HuH-7 (cell line): Measurements from ENCODE around the gene NEK9.
"Not testable (repeated sequence)": the region's sequence is repeated elsewhere in the genome, so short reads cannot be mapped to it uniquely, and the experiment has no call there.

Experiments used
- DNase-seq: peaks from one replicate; pipeline ENCODE4 v3.0.0; 2011; ENCODE audit warnings: low spot score

NEK9 gene

DNA sequence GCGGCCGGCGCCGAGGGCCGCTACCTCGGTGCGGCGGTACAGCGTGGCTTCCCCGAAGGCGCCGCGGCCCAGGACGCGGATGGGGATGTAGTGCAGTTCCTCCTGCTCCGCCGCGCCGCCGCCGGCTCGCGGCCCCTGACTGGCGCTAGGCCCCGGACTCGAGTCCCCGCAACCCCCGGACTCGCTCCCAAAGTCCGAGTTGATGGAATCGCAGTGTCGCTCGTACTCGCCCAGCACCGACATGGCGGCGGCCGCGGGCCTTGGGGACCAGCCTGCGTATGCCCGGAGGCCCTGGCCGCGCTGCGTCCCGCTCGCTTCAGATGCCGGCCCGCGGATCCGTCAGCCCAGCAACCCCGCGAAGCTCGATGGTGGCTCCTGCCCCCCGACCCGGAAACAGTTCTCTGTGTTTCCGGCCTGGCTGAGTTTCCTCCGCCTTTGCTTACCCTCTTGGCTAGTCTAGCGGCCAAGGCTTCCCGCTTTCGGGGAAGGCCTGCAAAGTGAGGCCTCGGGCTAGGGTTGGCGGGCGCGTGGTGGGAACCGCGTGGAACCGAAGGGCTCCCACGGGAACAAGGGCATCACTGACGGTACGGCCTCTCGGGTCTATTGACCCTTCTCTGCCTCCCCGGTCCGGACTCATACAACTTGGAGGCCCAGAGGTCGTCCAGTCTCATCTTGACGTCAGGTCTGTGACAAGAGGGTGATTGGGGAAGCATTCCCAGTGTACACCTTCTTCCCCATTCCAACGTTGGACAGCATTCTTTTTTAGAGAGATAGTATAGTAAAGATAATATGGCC lies at the start of gene NEK9:
NEK9 (minus strand) TSS at position 370 of the 795 bp plus-strand sequence; CDS start at position 243, 127 bp downstream.
- peak; percentile 87 for DNase-seq

DNA sequence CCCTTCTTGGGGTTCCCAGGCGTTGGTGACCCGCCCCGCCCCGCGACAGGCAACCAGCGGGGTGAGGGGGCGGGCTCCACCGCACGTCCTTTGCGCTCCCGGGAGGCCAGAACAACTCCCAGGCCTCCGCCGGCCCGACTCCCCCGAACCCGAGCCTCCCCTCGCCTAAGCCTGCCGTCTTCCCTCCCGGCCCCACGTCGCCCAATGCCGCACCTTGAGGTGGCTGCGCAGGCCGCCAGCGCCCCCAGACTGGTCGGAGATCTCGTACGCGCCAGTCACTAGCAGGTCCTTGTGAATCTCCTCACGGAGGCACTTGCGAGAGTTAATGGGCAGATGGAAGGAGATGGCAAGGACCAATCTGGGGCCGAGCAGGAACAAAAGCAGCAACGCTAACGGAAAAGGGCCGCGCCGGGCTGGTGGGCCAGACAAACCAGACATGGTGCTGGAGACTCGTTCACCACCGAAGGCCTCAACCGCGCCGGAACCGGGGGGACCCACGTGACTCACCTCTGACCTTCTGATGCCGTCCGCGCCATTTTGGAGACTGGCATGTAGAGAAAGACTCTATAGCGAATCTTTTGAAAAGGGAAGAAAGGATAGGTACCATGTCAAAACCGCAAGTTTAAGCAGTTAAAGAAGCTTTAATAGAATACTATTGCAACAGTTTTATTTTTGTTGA lies 49.4 kb upstream of the NEK9 start, which contains the start of gene TMED10:
TMED10 (minus strand) TSS at position 471 of the 679 bp plus-strand sequence; CDS start at position 438, 33 bp downstream.
- DNase-seq, result peak; percentile 74

DNA sequence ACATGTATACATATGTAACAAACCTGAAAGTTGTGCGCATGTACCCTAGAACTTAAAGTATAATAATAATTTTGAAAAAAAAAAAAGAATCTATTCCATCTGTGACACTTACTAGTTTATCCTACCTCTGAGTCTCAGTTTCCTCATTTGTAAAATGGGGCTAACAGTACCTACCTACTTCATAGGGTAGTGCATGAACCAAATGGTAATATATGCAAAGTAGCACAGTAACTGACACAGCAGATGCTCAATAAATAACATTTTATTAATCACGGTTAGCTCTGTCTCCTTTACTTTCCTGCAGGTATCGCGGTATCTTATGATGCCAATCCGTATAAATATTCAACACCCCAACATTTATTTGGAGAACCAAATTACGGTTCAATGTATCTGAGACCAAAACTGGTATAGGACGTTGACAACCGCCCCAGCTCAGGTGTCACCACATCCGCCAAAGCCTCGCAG lies 48.9 kb upstream of the NEK9 start:
- DNase-seq, result no peak

DNA sequence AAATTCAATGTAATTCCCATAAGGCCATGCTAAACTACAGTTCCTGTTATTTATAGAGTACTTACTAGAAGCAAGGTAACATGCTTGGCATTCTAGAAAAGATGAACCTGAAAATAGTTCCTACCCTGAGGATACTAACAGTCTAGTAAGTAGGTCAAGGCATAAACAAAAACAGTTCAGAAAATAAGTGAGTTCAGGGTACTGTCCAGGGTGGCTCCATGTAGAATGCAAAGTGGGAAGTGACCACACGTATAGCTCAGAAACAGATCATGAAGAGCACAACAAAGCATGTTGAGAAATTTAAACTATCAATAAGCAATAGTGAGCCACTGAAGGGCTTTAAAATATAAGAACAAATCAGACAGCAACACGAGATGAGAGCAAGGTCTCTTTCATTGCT lies 47.2 kb upstream of the NEK9 start:
- no peak for DNase-seq

DNA sequence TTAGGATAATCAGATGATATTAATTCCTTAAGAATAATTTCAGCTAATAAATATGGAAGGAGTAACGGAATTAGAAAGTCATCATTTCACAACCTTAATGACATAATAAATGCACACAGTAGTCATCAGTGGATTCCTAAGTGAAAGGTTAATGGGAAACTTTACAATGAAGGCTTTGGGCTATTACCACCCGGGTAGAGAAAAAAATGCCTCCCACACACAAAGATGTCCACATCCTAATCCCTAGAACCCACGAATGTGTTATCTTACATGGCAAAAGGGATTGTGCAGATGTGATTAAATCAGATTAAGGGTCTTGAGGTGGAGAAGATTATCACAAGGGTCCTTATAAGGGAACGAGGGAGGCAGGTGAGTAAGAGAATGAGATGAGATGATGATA lies 43.9 kb upstream of the NEK9 start:
- DNase-seq, result no peak

DNA sequence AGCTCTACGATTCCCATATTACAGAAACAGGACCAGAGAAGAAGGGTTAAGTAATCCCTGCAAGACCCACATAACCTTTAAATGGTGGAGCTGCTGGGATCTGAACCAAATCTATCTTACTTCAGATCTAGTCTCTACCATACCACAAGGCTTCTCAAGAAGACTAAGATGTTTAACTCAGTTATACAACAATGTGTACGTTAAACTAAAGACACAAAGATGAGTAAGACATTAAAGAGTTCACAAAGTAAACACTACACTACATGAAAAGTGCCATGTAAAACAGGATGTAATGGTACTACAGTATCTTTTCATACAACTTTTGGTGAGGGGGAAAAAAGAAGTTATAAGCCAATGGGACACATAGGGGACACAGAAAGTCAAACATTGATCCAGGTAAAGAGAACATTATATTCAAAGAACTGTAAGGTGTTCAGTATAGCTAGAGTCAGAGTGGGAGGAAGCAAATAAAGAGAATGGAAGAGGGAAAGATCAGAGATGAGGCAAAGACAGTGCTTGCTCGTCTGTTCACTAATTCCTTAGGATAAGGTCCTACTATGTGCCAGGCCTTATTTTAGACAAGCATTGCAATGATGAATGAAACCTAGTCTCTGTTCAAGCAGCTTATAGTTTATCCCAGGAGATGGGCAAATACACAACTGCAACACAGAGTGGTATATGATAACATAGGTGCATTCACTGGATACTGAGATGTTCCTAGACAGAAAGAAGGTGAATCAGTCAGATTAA lies 41.9 kb upstream of the NEK9 start:
- DNase-seq, result no peak

DNA sequence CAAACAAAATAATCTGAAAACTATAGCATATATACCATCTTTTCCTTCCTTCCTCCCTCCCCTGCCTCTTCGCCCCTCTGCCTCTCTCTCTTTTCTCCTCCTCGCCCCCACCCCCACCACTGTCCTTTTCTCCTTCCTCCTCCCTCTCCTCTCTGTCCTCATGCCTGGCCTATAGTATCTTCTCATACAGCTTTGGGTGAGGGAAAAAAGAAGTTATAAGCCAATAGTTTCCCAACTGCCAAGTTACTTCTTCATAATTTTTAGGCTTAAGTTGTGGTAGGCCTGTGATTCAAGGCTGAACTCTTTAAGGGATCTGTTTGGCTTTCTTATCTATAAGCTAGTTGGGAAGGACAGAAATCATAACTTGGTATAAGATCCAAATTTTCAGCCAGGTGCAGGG lies 40.5 kb upstream of the NEK9 start:
- DNase-seq, result no peak

DNA sequence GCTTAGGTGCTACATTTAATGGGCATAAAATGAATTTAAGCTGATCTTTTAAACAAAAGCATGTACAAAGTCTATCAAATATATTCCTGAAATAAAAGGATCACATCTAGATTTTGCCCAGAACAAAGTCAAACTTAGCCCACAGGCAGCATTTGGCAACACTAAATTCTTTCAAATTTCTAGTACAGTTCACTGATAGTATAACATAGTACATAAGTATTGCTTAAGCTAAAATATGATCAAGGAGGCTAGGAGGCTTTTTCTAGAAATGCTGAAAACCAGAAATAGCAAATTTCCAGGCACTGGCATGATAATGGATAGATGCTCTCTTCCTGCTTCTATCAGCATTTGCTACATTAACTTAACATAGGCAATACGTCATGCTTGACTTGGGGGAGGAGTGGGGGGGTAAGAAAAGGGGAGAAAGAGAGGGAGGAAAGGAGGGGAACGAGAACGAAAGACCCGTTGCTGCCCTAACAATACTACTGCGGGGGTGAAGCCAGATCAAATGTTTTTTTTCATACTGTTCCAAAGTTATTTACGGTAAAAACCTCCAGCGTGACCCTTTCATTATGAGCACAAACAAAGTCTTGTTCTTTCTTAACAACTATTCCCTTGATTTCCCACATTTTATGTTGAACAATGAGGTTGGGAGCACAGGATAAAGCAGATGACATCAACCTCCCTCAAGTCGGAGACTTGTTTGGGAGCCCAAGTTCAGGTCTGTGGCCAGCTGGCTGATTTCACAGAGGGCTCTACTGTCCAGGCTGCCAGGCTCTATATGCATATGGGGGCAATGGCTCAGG lies 38.9 kb upstream of the NEK9 start:
- no peak for DNase-seq

DNA sequence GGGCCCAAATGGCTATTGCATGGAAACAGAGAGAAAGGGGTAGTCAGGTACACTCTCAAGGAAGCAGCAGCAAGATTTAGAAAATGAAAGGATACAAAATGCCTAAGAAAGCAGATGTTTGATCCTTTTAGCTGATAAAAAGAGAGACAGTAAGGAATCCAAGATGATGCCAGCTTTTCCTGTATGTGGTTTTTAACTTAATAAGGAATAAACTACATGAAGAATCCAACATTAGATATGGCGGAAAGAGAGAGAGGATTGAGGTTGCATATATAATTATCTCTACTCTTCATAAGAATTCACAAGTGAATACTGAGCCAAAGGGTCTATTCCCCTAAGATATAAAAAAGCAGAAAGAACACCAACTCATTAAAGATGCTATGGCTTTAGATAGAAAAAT lies 38.0 kb upstream of the NEK9 start:
- DNase-seq, result no peak

DNA sequence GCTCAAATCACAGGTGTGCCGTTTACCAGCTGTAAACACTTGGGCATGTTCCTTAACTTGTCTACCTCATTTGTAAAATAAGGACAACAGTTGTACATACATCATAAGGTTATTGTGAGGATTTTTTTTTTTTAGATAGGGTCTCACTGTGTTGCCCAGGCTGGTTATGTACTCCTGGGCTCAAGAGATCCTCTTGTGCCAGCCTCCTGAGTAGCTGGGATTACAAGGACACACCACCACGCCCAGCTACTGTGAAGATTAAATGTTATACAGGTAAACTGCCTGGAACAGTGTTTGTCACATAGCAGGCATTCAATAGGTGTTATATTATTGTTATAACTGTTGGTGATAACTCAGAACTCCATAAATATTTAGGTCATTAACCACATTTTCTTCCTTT lies 36.8 kb upstream of the NEK9 start:
- DNase-seq, result no peak

DNA sequence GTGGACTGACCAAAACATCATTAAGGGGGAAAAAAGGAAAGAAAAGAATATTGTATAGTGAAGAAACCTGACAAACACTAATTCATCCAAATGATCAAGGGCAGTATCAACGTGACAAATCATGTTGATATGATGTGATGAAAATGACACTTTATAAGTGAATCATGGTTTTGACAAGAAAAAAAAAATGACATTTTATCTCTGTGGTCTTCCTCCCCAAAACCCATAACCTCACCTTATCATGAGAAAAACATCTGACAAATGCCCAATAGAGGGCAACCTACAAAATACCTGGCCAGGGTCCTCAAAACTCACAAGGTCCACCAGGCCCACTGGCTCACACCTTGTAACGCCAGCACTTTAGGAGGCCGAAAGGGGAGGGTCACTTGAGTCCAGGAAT lies 35.8 kb upstream of the NEK9 start:
- no peak for DNase-seq

DNA sequence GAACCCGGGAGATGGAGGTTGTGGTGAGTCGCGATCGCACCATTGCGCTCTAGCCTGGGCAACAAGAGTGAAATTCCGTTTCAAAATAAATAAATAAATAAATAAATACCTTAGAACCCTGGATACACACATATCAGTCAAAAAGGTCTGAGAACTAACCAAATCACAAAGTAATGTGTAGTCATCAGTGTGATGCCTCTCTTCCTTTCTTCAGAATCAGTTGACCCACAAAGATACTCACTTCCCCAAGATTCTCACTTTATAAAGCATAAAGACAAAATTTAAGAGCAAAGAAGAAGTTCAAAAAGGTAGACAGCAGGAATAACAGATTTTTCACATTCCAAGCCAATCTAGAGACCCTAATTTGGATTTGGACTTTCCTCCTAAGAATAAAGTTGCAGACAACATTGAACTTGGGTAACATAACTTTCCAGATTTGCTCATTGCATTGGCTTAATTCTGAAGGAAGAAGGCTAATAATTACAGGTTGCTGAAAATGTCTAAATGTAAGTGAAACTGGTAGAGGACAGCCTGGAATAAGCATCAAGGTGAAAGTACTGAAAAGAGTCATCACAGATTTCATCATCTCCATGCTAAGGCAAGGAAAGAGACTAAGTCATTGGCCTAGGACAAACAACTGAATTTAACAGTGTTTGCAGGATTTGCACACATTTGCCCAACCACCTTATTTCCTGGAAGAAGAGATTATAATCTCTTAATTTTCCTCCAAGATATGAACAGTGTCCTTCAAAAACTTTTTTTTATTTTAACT lies 32.2 kb upstream of the NEK9 start:
- no peak for DNase-seq

DNA sequence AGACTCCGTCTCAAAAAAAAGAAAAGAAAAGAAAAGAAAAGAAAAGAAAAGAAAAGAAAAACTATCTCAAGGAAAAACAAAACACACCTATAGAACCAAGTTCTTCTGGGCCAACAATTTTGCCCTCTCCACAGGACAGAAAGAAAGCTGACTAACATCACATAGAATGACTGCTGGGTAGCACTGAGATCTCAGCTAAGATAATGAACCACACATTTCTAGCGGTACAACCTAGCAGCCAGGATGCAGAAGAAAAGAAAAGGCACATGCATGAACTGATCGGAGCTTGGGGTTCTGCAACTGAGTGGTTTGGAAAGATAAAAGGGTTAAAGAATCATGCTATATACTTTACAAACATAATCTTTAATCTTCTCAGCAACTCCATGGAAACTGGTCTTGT lies 30.1 kb upstream of the NEK9 start:
- no peak for DNase-seq

DNA sequence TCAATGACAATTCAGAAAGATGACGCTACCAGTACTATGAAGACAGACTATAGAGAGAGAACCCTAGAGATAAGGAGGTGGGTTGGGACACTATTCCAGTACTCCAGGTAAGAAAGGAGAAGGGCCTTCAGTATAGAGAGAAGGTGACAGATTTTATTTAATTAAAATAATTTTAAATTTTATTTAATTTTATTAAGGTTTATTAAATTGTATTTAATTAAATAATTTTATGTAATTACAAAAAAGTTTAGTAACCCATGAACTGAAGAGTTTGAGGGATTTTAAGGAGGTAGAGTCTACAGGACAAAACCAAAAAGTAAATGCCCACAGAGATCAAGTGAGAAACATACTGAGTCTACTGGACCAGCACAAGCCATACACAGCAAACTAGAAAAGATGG lies 29.3 kb upstream of the NEK9 start:
- no peak for DNase-seq

DNA sequence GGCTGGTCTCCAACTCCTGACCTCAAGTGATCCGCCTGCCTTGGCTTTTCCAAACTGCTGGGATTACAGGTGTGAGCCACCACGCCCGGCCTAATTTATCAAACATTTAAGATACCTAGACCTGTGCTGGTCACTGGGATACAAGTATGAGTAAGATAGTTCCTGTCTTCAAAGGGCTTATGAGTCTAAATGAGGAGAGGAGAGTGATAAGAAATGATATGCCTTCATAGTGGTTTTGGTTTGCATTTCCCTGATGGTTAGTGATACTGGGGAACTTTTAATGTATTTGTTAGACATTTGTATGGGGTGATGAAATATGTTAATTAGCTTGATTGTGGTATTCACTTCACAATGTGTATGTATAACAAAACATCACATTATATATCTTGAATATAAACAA lies 28.3 kb upstream of the NEK9 start:
- DNase-seq, result no peak

DNA sequence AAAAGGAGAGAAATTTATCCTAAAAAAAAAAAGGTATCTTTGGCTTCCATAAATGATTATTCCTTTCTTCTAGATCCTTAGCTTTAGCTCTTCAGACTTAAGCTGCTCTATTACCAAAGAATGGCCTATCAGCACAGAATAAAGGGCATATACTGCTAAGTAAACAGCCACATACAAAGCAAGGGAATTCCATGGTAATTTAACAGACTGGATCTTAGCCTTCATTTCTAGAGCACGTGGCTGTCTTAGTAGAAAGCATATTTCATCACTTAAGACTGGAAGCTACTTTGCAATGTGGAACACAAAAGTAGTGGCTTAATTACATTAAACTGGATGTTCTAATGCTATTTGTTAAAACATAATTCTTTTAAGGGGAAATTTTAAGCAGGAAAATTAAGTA lies 26.4 kb upstream of the NEK9 start:
- DNase-seq, result no peak

DNA sequence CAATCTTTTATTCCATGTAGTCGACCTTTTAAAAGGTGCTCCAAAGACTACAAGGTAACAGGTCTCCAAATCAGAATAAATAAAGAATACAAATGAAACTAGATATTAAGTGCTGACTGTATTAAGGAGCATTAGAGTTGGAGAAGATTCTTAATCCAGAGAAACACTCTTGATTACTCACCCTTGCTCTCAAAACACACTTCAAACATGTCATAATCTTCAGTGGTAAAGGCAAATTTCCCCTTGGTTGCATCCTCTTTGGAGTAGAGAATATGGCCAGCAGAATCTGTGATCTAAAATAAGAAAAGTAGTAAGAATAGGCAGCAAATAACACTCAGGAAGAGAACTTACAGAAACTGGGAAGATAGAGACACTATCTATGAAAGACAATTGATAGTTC lies 25.0 kb upstream of the NEK9 start:
- no peak for DNase-seq

DNA sequence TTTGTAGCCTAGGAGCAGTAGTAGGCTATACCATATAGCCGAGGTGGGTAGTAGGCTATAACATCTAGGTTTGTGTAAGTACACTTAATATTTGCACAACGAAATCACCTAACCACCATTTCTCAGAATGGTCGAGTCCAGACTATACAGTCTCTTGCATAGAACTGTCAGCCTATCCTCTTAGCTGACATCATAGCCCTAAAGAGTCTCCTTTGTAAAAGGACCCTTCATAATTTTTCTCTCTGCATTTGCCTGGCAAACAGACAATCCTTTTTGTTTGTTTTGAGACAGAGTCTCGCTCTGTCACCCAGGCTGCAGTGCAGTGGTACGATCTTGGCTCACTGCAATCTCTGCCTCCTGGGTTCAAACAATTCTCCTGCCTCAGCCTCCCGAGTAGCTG lies 23.8 kb upstream of the NEK9 start:
- not testable (repeated sequence) for DNase-seq

DNA sequence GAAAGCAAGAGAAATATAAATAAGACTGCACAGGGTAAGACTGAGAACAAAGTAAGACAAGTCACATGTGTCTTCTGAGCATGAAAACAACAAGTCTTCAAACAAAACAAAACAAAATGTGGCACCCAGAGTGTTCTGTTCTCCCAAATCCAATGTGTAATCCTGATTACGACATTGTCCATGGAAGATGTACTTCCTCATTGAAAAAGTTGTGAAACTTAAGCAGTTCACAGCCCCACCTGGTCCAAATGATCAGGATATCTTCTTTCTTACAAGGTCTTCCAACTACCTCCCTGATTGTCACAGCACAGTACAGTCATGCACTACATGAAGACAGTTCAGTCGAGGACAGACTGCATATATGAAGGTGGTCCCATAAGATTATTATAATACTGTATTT lies 23.3 kb upstream of the NEK9 start:
- DNase-seq, result no peak

DNA sequence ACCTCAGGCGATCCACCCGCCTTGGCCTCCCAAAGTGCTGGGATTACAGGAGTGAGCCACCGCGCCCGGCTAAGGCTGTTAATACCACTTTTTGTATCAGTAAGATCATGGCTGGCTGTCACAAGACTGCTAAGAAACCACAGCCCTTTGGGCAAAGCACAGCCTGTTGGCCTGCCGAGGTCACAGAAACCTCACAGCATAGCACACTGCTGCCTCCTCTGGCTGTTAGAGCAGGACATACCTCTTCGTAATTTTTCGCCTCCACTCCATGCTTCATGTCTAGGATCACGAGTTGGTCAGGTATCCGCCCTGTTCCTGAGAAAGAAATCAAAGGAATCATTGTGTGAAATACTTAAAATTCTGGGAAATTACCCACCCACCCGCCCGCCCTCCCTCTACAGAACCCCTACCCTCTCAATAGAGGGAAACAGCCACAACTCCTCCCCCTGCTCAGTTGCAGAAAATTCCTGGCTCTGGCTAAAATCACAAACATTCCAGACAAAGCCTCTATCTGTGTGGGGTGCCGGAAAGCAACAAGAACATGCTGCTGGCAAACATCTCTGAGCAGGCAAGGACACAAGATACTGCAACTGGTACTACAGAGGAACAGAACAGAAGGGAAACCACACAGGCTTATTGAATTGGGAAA lies 20.7 kb upstream of the NEK9 start:
- DNase-seq, result no peak

DNA sequence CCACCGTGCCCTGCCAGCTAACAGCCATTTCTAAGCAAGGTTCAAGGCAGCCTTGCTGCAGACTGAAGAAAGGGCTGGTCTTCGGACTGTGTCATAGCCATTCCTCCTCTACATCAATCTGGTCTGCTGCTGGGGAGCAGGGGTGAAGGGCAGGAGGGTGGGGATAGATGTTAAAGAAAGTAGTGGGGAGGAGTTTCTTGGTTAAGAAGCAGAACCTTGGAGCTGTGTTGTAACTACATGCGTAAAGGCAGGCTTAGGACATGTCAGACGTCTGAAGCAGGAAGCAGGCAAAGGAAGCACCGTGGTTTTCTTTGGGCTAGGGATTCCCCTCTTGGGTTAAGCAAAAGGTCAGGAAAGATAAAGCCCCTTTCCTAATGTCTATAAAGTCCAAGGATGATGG lies 18.1 kb upstream of the NEK9 start:
- DNase-seq, result no peak
